ENCODE data around the gene GYS1. TPM values are rescaled to one million over a fixed set of nuclear protein-coding genes. Genes with fewer than 3 reads are reported as not detected.

Gene GYS1
- total and polyA plus RNA-seq, 10 of the 15 experiments (the other 5 are each of a cell fraction or from before 2014, with no cell fraction given) = 3.7 to 62.0 (median 37.3) TPM

GRCh38 chr19:48967346-48968178 is 25.5 kb downstream of the GYS1 start (continued):
- no peak for TF ChIP-seq SKIL (IDR thresholded peaks at IDR 0.05; ENCODE audit: low read depth, poor library complexity, severe bottlenecking)
- TF ChIP-seq FOS (IDR thresholded peaks at IDR 0.05; ENCODE audit: borderline replicate concordance, extremely low read depth, insufficient read length) = no peak
- no peak for TF ChIP-seq TAF1 (IDR thresholded peaks at IDR 0.05; ENCODE audit: borderline replicate concordance, low read depth, low read length)
- no peak for TF ChIP-seq NFYB (IDR thresholded peaks at IDR 0.05; ENCODE audit: insufficient read depth, low read depth, low read length)
- TF ChIP-seq ZNF274 (IDR thresholded peaks at IDR 0.05; ENCODE audit: insufficient read depth, insufficient read length) = no peak
- no peak for TF ChIP-seq BCLAF1 (IDR thresholded peaks at IDR 0.05)
- no peak for TF ChIP-seq STAT1 (conservative IDR thresholded peaks at IDR 0.05)
- 0 out of 2 replicates have a peak, but pooled peaks have one; percentile 34 for TF ChIP-seq EED (IDR thresholded peaks at IDR 0.05; ENCODE audit: low read depth)
- peak; percentile 52 for TF ChIP-seq USF1 (IDR thresholded peaks at IDR 0.05; ENCODE audit: borderline replicate concordance, extremely low read length, insufficient read depth, low read depth, low read length)
- no peak for TF ChIP-seq LARP7 (IDR thresholded peaks at IDR 0.05)
- TF ChIP-seq MTA2 (IDR thresholded peaks at IDR 0.05; ENCODE audit: low read depth) = no peak
- peak; percentile 62 to 67 for TF ChIP-seq IKZF2 (IDR thresholded peaks at IDR 0.05)
- no peak for TF ChIP-seq PKNOX1 (IDR thresholded peaks at IDR 0.05)
- 0 out of 2 replicates have a peak, but pooled peaks have one; percentile 35 for TF ChIP-seq YY1 (IDR thresholded peaks at IDR 0.05; ENCODE audit: low read depth, low read length)
- TF ChIP-seq GABPA (IDR thresholded peaks at IDR 0.05; ENCODE audit: low read depth) = no peak
- no peak for TF ChIP-seq PRDM15 (CRISPR knock-in tag; IDR thresholded peaks at IDR 0.05)
- TF ChIP-seq NR2F1 (conservative IDR thresholded peaks at IDR 0.05) = no peak
- TF ChIP-seq FOXK2 (IDR thresholded peaks at IDR 0.05) = no peak
- 0 out of 2 replicates have a peak, but pooled peaks have one; percentile 26 for TF ChIP-seq MYB (IDR thresholded peaks at IDR 0.05; ENCODE audit: borderline replicate concordance, low read depth, low read length)

All from GM12878 (cell line).